ENCODE results near the gene BICRA. TPM values are rescaled to one million over a fixed set of nuclear protein-coding genes. Genes with fewer than 3 reads are reported as not detected.
A peak's percentile ranks its signal among the peaks of the same experiment; 100 is the strongest.

Gene BICRA
- total and polyA plus RNA-seq, 2 of the 8 experiments (the other 6 are each of a cell fraction or from before 2014, with no cell fraction given) = 1.5 to 29.2 TPM

DNA sequence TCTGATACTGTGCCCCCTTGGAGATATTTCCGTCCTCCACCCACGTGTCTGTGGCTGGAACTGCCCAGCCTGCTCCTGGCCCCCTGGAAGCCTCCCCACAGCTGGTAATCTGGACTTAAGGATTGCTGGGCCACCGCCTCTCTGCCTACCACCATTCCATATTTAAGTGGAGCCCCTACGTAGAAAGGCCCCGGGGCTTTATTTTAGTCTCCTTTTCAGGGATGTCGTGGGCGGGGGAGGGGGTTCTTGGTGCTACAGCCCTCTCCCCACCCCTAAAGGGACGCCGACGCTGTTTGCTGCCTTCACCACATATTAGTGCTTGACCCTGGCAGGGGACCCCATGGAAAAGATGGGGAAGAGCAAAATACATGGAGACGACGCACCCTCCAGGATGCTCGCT lies 133.7 kb downstream of the BICRA start:
- CTCF ChIA-PET (ENCODE audit: partially characterized antibody) = interaction anchor here (1.2 to 4.5 kb wide), 5 partner anchors 14 to 315 kb away, joined by 3 to 51 read pairs (median 10); partner anchors contain the start of gene EHD2
- POLR2A ChIA-PET (ENCODE audit: partially characterized antibody) = interaction anchor here (0.5 to 11.1 kb wide), 3 partner anchors 15 to 168 kb away, joined by 3 to 204 read pairs (median 8); no protein-coding TSS in a partner anchor
- TF ChIP-seq RNF2 (IDR thresholded peaks at IDR 0.05; ENCODE audit: borderline replicate concordance, low read depth, low read length, missing control alignments, poor library complexity, severe bottlenecking) (no peak), ATF2 (IDR thresholded peaks at IDR 0.05; ENCODE audit: low read length) (no peak), SP4 (IDR thresholded peaks at IDR 0.05; ENCODE audit: low read length) (no peak), USF2 (IDR thresholded peaks at IDR 0.05; ENCODE audit: low read length) (no peak), EGR1 (IDR thresholded peaks at IDR 0.05; ENCODE audit: borderline replicate concordance, low read depth, low read length) (no peak), KDM5A (IDR thresholded peaks at IDR 0.05; ENCODE audit: low read length) (no peak), CBX5 (IDR thresholded peaks at IDR 0.05; ENCODE audit: low read depth, low read length) (no peak), RAD21 (IDR thresholded peaks at IDR 0.05 in 1 of 2, conservative IDR thresholded peaks at IDR 0.05 in 1 of 2; ENCODE audit: low read depth in 2 of 2, low read length in 2 of 2) (no peak)
- TF ChIP-seq, protein P1, sequence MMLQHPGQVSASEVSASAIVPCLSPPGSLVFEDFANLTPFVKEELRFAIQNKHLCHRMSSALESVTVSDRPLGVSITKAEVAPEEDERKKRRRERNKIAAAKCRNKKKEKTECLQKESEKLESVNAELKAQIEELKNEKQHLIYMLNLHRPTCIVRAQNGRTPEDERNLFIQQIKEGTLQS (IDR thresholded peaks at IDR 0.05; ENCODE audit: insufficient read depth, low read depth, low read length) = no peak

More for the DNA sequence above, 133.7 kb downstream of the BICRA start:
- Histone ChIP-seq H2BK120ac (replicated peaks; ENCODE audit: low read depth, low read length) (peak overlapping the region; percentile 22), H3K4me2 (ENCODE audit: insufficient read depth in 1 of 2, low read depth in 2 of 2, low read length in 2 of 2) (peak overlapping the region; percentile 36 to 95), H3K79me1 (ENCODE audit: low read depth, low read length) (no peaks in the 10 kb centered on the region), H3K4me1 (replicated peaks in 1 of 4; ENCODE audit: control insufficient read depth in 3 of 4, insufficient read depth in 4 of 4, low read length in 3 of 4) (peaks cover 0 to 15% (median 4%) of the 10 kb centered on the region in 4 experiments; a peak in 4 of 7 replicates), H3K18ac (ENCODE audit: extremely low read depth, low read length) (no peak overlapping the region), H3K4ac (replicated peaks; ENCODE audit: insufficient read length, low read depth, low read length) (no peak overlapping the region), H3K9me3 (ENCODE audit: insufficient read depth in 2 of 2, low read depth in 1 of 2, low read length in 1 of 2) (no peaks in the 10 kb centered on the region), H2AK5ac (ENCODE audit: low read depth, low read length) (no peak overlapping the region), H2BK12ac (ENCODE audit: low read depth, low read length) (no peak overlapping the region), H3K27me3 (replicated peaks in 1 of 4; ENCODE audit: control insufficient read depth in 3 of 4, extremely low read depth in 1 of 4, insufficient read depth in 3 of 4, low read length in 3 of 4) (no peaks in the 10 kb centered on the region), H4K91ac (replicated peaks; ENCODE audit: insufficient read length, low read length) (peak overlapping the region; percentile 55), H4K20me1 (replicated peaks in 1 of 2; ENCODE audit: control insufficient read depth in 1 of 2, insufficient read depth in 2 of 2, low read length in 2 of 2) (no peaks in the 10 kb centered on the region), H3K14ac (ENCODE audit: insufficient read length) (no peak overlapping the region), H2BK5ac (ENCODE audit: low read depth, low read length) (no peak overlapping the region), H3K27ac (ENCODE audit: low read depth, low read length) (no peak overlapping the region), H3K79me2 (ENCODE audit: control insufficient read depth in 1 of 2, insufficient read depth in 2 of 2, low read length in 2 of 2) (peaks cover 3 to 17% of the 10 kb centered on the region in 2 experiments; a peak in 3 of 4 replicates), H2BK15ac (ENCODE audit: low read length) (no peak overlapping the region), H3K4me3 (ENCODE audit: extremely low read depth in 1 of 4, insufficient read depth in 2 of 4, low read depth in 3 of 4, low read length in 4 of 4) (peak overlapping the region in 1 of 4 experiments; percentile 66; a peak in 3 of 8 replicates), H3K36me3 (ENCODE audit: control insufficient read depth in 2 of 4, insufficient read depth in 4 of 4, low read length in 3 of 4) (peaks cover 2 to 13% (median 7%) of the 10 kb centered on the region in 4 experiments; a peak in 4 of 8 replicates), H3K23me2 (ENCODE audit: low read depth, low read length) (peaks cover 7% of the 10 kb centered on the region; the same call in 1 of the 2 replicates), H3K9ac (replicated peaks in 1 of 4; ENCODE audit: extremely low read depth in 1 of 4, low read depth in 3 of 4, low read length in 3 of 4) (no peak overlapping the region), H3K56ac (replicated peaks; ENCODE audit: insufficient read length, low read depth, low read length) (no peak overlapping the region), H4K8ac (ENCODE audit: extremely low read depth, insufficient read depth, low read length) (no peak overlapping the region; the same call in 1 of the 2 replicates), H4K5ac (ENCODE audit: insufficient read length, low read depth, low read length) (no peak overlapping the region), H2BK20ac (ENCODE audit: low read length) (no peak overlapping the region), H3K23ac (ENCODE audit: insufficient read length) (no peak overlapping the region), H2AFZ (ENCODE audit: low read length) (peak overlapping the region; percentile 75; the same call in 1 of the 2 replicates)
- WGBS, 2 experiments (ENCODE audit: extremely low coverage in 1 of 2, insufficient coverage in 1 of 2, insufficient read length in 1 of 2, insufficient replicate concordance in 2 of 2, low coverage in 1 of 2, low lambda C conversion rate in 2 of 2, missing lambda C conversion rate in 1 of 2) = 53% methylated on average over 13 of the region's 13 CpGs; no CpG with 5 or more reads in 1 of the 2 experiments
- no peak for DNase-seq (ENCODE audit: low read depth in 1 of 2, low spot score in 2 of 2)
- no peak for FAIRE-seq

Measured in H1 (cell line).